ENCODE results near the gene NTM.

Gene NTM

GRCh38 chr11:131790586-131790985 is 420.2 kb downstream of the NTM start:
- Histone ChIP-seq H3K4me1 (ENCODE audit: control insufficient read depth, insufficient read depth, low read length, poor library complexity, severe bottlenecking) (no peaks in the 10 kb centered on the region), H3K4me3 (ENCODE audit: extremely low read depth, insufficient read depth, low read length, poor library complexity, severe bottlenecking) (no peak overlapping the region), H3K27ac (ENCODE audit: low read depth, low read length, severe bottlenecking) (no peak overlapping the region), H3K9me3 (ENCODE audit: control insufficient read depth, low read length) (no peaks in the 10 kb centered on the region), H3K36me3 (ENCODE audit: control insufficient read depth, insufficient read depth, low read length) (no peaks in the 10 kb centered on the region)
- no CpG with 5 or more reads among the region's 1 CpG for WGBS, 2 experiments (ENCODE audit: insufficient coverage in 2 of 2)

GRCh38 chr11:131792243-131792642 is 421.8 kb downstream of the NTM start:
- H3K4me3 ChIP-seq (ENCODE audit: extremely low read depth, insufficient read depth, low read length, poor library complexity, severe bottlenecking): no peak overlapping the region
- no peaks in the 10 kb centered on the region for H3K4me1 ChIP-seq (ENCODE audit: control insufficient read depth, insufficient read depth, low read length, poor library complexity, severe bottlenecking)
- no peaks in the 10 kb centered on the region for H3K9me3 ChIP-seq (ENCODE audit: control insufficient read depth, low read length)
- 65 to 78% methylated on average over 2 to 3 of the region's 3 CpGs for WGBS, 2 experiments (ENCODE audit: insufficient coverage in 2 of 2)
- H3K36me3 ChIP-seq (ENCODE audit: control insufficient read depth, insufficient read depth, low read length): no peaks in the 10 kb centered on the region
- H3K27ac ChIP-seq (ENCODE audit: low read depth, low read length, severe bottlenecking): no peak overlapping the region

GRCh38 chr11:131796089-131796488 is 425.7 kb downstream of the NTM start:
- no peak overlapping the region for H3K27ac ChIP-seq (ENCODE audit: low read depth, low read length, severe bottlenecking)
- H3K4me1 ChIP-seq (ENCODE audit: control insufficient read depth, insufficient read depth, low read length, poor library complexity, severe bottlenecking): no peaks in the 10 kb centered on the region
- no peaks in the 10 kb centered on the region for H3K36me3 ChIP-seq (ENCODE audit: control insufficient read depth, insufficient read depth, low read length)
- 90 to 96% methylated on average over 6 to 7 of the region's 7 CpGs for WGBS, 2 experiments (ENCODE audit: insufficient coverage in 2 of 2)
- no peaks in the 10 kb centered on the region for H3K9me3 ChIP-seq (ENCODE audit: control insufficient read depth, low read length)
- no peak overlapping the region for H3K4me3 ChIP-seq (ENCODE audit: extremely low read depth, insufficient read depth, low read length, poor library complexity, severe bottlenecking)

- H3K27ac ChIP-seq (ENCODE audit: low read depth, low read length, severe bottlenecking): no peak overlapping the region
- no peaks in the 10 kb centered on the region for H3K9me3 ChIP-seq (ENCODE audit: control insufficient read depth, low read length)
- H3K36me3 ChIP-seq (ENCODE audit: control insufficient read depth, insufficient read depth, low read length): no peaks in the 10 kb centered on the region
- no peaks in the 10 kb centered on the region for H3K4me1 ChIP-seq (ENCODE audit: control insufficient read depth, insufficient read depth, low read length, poor library complexity, severe bottlenecking)
- WGBS, 2 experiments (ENCODE audit: insufficient coverage in 2 of 2): 77 to 91% methylated on average over 4 of the region's 5 CpGs
- no peak overlapping the region for H3K4me3 ChIP-seq (ENCODE audit: extremely low read depth, insufficient read depth, low read length, poor library complexity, severe bottlenecking)
Measured at GRCh38 chr11:131796541-131796940, 426.1 kb downstream of the NTM start.

GRCh38 chr11:131800452-131800851 is 430.0 kb downstream of the NTM start:
- no peak overlapping the region for H3K27ac ChIP-seq (ENCODE audit: low read depth, low read length, severe bottlenecking)
- no peaks in the 10 kb centered on the region for H3K36me3 ChIP-seq (ENCODE audit: control insufficient read depth, insufficient read depth, low read length)
- WGBS, 2 experiments (ENCODE audit: insufficient coverage in 2 of 2): 100% methylated on average over 2 of the region's 2 CpGs; no CpG with 5 or more reads in 1 of the 2 experiments

GRCh38 chr11:131802440-131803115 is 432.2 kb downstream of the NTM start:
- H3K4me1 ChIP-seq (ENCODE audit: control insufficient read depth, insufficient read depth, low read length, poor library complexity, severe bottlenecking): no peaks in the 10 kb centered on the region
- no peak overlapping the region for H3K4me3 ChIP-seq (ENCODE audit: extremely low read depth, insufficient read depth, low read length, poor library complexity, severe bottlenecking)
- H3K9me3 ChIP-seq (ENCODE audit: control insufficient read depth, low read length): no peaks in the 10 kb centered on the region
- WGBS, 2 experiments (ENCODE audit: insufficient coverage in 2 of 2): 47 to 66% methylated on average over 6 to 7 of the region's 9 CpGs
- H3K36me3 ChIP-seq (ENCODE audit: control insufficient read depth, insufficient read depth, low read length): no peaks in the 10 kb centered on the region
- no peak overlapping the region for H3K27ac ChIP-seq (ENCODE audit: low read depth, low read length, severe bottlenecking)

More at GRCh38 chr11:131800452-131800851, 430.0 kb downstream of the NTM start:
- Histone ChIP-seq H3K4me1 (ENCODE audit: control insufficient read depth, insufficient read depth, low read length, poor library complexity, severe bottlenecking) (no peaks in the 10 kb centered on the region), H3K9me3 (ENCODE audit: control insufficient read depth, low read length) (no peaks in the 10 kb centered on the region), H3K4me3 (ENCODE audit: extremely low read depth, insufficient read depth, low read length, poor library complexity, severe bottlenecking) (no peak overlapping the region)

GRCh38 chr11:131807876-131808275 is 437.5 kb downstream of the NTM start:
- Histone ChIP-seq H3K27ac (ENCODE audit: low read depth, low read length, severe bottlenecking) (no peak overlapping the region), H3K4me1 (ENCODE audit: control insufficient read depth, insufficient read depth, low read length, poor library complexity, severe bottlenecking) (peaks cover 7% of the 10 kb centered on the region)

GRCh38 chr11:131808470-131808869 is 438.1 kb downstream of the NTM start:
- H3K4me1 ChIP-seq (ENCODE audit: control insufficient read depth, insufficient read depth, low read length, poor library complexity, severe bottlenecking): peaks cover 7% of the 10 kb centered on the region
- WGBS, 2 experiments (ENCODE audit: insufficient coverage in 2 of 2): 79 to 86% methylated on average over 5 to 6 of the region's 6 CpGs
- H3K9me3 ChIP-seq (ENCODE audit: control insufficient read depth, low read length): no peaks in the 10 kb centered on the region

More at GRCh38 chr11:131807876-131808275, 437.5 kb downstream of the NTM start:
- 84 to 100% methylated on average over 2 of the region's 2 CpGs for WGBS, 2 experiments (ENCODE audit: insufficient coverage in 2 of 2)
- H3K36me3 ChIP-seq (ENCODE audit: control insufficient read depth, insufficient read depth, low read length): no peaks in the 10 kb centered on the region
- no peak overlapping the region for H3K4me3 ChIP-seq (ENCODE audit: extremely low read depth, insufficient read depth, low read length, poor library complexity, severe bottlenecking)
- H3K9me3 ChIP-seq (ENCODE audit: control insufficient read depth, low read length): no peaks in the 10 kb centered on the region

GRCh38 chr11:131809203-131809918 is 438.9 kb downstream of the NTM start:
- no peak overlapping the region for H3K27ac ChIP-seq (ENCODE audit: low read depth, low read length, severe bottlenecking)
- H3K36me3 ChIP-seq (ENCODE audit: control insufficient read depth, insufficient read depth, low read length): no peaks in the 10 kb centered on the region
- H3K9me3 ChIP-seq (ENCODE audit: control insufficient read depth, low read length): no peaks in the 10 kb centered on the region
- H3K4me3 ChIP-seq (ENCODE audit: extremely low read depth, insufficient read depth, low read length, poor library complexity, severe bottlenecking): no peak overlapping the region
- H3K4me1 ChIP-seq (ENCODE audit: control insufficient read depth, insufficient read depth, low read length, poor library complexity, severe bottlenecking): peaks cover 7% of the 10 kb centered on the region
- 89 to 97% methylated on average over 7 to 8 of the region's 11 CpGs for WGBS, 2 experiments (ENCODE audit: insufficient coverage in 2 of 2)

More at GRCh38 chr11:131808470-131808869, 438.1 kb downstream of the NTM start:
- Histone ChIP-seq H3K4me3 (ENCODE audit: extremely low read depth, insufficient read depth, low read length, poor library complexity, severe bottlenecking) (no peak overlapping the region), H3K36me3 (ENCODE audit: control insufficient read depth, insufficient read depth, low read length) (no peaks in the 10 kb centered on the region), H3K27ac (ENCODE audit: low read depth, low read length, severe bottlenecking) (no peak overlapping the region)

GRCh38 chr11:131810541-131810940 is 440.1 kb downstream of the NTM start:
- Histone ChIP-seq H3K4me3 (ENCODE audit: extremely low read depth, insufficient read depth, low read length, poor library complexity, severe bottlenecking) (no peak overlapping the region), H3K27ac (ENCODE audit: low read depth, low read length, severe bottlenecking) (no peak overlapping the region), H3K9me3 (ENCODE audit: control insufficient read depth, low read length) (no peaks in the 10 kb centered on the region), H3K4me1 (ENCODE audit: control insufficient read depth, insufficient read depth, low read length, poor library complexity, severe bottlenecking) (peaks cover 14% of the 10 kb centered on the region), H3K36me3 (ENCODE audit: control insufficient read depth, insufficient read depth, low read length) (no peaks in the 10 kb centered on the region)
- 87 to 93% methylated on average over 3 of the region's 3 CpGs for WGBS, 2 experiments (ENCODE audit: insufficient coverage in 2 of 2)

GRCh38 chr11:131811383-131811782 is 441.0 kb downstream of the NTM start:
- H3K4me3 ChIP-seq (ENCODE audit: extremely low read depth, insufficient read depth, low read length, poor library complexity, severe bottlenecking): no peak overlapping the region
- peaks cover 21% of the 10 kb centered on the region for H3K4me1 ChIP-seq (ENCODE audit: control insufficient read depth, insufficient read depth, low read length, poor library complexity, severe bottlenecking)
- H3K36me3 ChIP-seq (ENCODE audit: control insufficient read depth, insufficient read depth, low read length): no peaks in the 10 kb centered on the region
- H3K9me3 ChIP-seq (ENCODE audit: control insufficient read depth, low read length): no peaks in the 10 kb centered on the region
- WGBS, 2 experiments (ENCODE audit: insufficient coverage in 2 of 2): 66 to 74% methylated on average over 2 of the region's 3 CpGs
- no peak overlapping the region for H3K27ac ChIP-seq (ENCODE audit: low read depth, low read length, severe bottlenecking)
